ENCODE measurements around the gene ZDHHC8.

The ZDHHC8 gene

DNA sequence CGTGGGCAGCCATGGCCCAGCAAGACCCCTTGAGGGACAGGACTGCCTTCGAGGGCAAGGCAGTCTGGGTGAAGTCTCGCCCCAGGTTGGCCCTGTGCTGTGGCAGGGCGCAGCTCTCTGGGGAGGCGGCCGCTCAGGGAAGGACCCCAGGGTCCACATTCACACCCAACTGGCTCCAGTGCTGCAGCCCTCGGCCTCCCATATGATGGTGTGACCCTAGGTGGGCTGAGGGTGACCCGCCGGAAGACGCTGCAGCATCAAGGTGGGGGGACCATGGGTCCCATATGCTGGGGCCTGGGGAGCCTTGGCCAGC lies 47.3 kb downstream of the ZDHHC8 start:
- DNase-seq (ENCODE audit: low spot score) = no peak
- Histone ChIP-seq H3K4me3 (no peak overlapping the region), H3K27ac (no peak overlapping the region)
- no peak for TF ChIP-seq CTCF (IDR thresholded peaks at IDR 0.05)

- Histone ChIP-seq H3K27ac (no peak overlapping the region), H3K4me3 (no peak overlapping the region)
- no peak for DNase-seq (ENCODE audit: low spot score)
- no peak for TF ChIP-seq CTCF (IDR thresholded peaks at IDR 0.05)
Measured at GRCh38 chr22:20179455-20180244, 48.0 kb downstream of the ZDHHC8 start.

DNA sequence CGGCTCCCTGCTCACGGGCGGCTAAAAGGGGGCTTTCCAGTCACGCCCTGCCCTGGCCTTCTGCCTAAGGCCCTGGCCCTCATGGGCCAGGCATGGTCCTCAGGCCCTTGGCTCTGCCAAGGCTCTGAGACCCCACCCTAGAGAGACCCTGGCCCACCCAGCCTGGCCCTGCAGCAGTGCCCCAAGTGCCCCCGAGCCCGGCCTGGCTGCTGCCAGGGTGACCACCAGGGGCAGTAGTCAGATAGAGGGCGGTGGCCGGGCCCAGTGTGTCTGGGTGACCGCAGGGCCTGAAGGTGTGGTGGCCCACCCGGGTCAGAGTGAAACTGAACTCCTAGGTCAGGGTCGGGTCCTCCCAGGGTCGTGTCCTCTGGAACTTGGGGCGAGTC lies 48.6 kb downstream of the ZDHHC8 start:
- no peak for TF ChIP-seq CTCF (IDR thresholded peaks at IDR 0.05)
- Histone ChIP-seq H3K27ac (no peak overlapping the region), H3K4me3 (no peak overlapping the region)
- DNase-seq (ENCODE audit: low spot score) = no peak

DNA sequence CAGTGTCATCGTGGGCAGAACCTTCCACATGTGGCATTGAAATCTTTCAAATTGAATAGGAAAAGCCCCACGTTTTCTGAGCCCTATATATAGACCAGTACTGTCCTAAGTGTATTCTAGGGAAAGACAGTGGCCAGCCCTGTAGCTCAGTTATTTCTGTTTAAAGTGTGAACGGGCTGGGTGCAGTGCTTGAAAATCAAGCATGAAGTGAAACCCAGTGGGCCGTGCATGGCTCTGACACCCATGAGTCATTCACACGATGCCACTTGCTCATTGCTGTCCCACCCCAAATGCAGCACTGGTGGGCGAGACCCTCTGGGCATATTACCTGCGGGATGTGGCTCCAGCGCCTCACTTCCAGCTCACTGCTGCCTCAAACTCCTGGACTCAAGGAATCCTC lies 49.0 kb downstream of the ZDHHC8 start:
- no peak overlapping the region for H3K4me3 ChIP-seq
- no peak for DNase-seq (ENCODE audit: low spot score)
- H3K27ac ChIP-seq = no peak overlapping the region
- TF ChIP-seq CTCF (IDR thresholded peaks at IDR 0.05) = no peak

DNA sequence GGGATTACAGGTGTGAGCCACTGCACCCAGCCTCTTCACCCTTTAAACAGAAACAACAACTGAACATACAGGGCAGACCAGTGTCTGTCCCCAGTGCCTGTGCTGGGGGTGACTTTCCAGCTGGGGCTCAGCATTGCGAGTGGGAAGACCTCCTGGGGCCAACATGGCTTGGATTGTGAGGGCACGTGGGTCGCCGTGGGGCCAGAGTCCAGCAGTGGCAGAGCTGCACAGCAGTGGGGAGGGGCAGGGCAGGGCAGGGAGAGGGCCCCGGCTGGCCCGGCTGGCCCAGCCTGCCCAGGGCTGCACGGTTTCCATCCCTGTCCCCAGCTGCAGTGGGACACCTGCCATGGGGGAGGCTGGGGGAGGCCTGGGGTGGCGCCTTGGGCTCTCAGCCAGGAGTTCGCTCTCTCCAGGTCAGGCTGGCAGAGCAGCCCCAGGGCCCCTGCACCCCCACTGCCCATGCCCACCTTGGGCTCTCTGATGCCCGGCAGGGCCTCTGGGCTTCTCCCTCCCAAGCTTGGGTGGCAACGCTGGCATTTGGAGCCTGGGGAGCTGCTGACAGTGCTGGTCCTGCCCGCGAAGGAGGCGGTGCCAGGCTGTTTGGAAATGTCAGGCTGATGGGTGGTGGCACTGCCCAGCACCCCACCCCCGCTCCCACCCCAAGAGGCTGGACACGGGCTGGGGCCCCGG lies 49.7 kb downstream of the ZDHHC8 start:
- H3K27ac ChIP-seq = no peak overlapping the region
- no peak overlapping the region for H3K4me3 ChIP-seq
- TF ChIP-seq CTCF (IDR thresholded peaks at IDR 0.05) = no peak
- DNase-seq (ENCODE audit: low spot score) = no peak

- no peak overlapping the region for H3K27ac ChIP-seq
- no peak for DNase-seq (ENCODE audit: low spot score)
- TF ChIP-seq CTCF (IDR thresholded peaks at IDR 0.05) = no peak
Measured at GRCh38 chr22:20181884-20182236, 50.3 kb downstream of the ZDHHC8 start.

DNA sequence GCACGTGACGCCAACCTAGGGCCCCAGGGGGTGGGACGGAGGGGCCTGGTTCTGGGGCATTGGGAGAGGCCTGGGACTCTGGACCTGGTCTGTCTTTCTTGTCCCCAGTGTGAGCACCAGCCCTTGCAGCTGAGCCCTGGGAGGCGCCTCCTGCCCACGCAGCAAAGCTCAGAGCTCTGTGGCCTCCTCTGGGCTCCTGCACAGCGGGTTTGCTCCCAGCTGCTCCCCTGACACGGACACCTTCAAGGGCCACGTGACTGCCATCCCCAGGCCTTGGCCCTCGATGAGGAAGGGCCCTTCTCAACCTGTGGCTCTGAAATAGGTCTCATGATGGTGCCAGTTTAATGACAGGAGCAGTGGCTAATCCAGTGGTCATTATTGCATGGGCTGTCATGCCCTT lies 50.8 kb downstream of the ZDHHC8 start:
- no peak for DNase-seq (ENCODE audit: low spot score)
- no peak overlapping the region for H3K27ac ChIP-seq
- no peak for TF ChIP-seq CTCF (IDR thresholded peaks at IDR 0.05)
- no peak overlapping the region for H3K4me3 ChIP-seq

More at GRCh38 chr22:20181884-20182236, 50.3 kb downstream of the ZDHHC8 start:
- H3K4me3 ChIP-seq = no peak overlapping the region

Measured in coronary artery (tissue), 2 donors.